Neural crest cell (in vitro differentiated cells): ENCODE results near the gene UBXN2A. TPM values are rescaled to one million over a fixed set of nuclear protein-coding genes. Genes with fewer than 3 reads are reported as not detected.

Experiments
- DNase-seq: peaks from one replicate; pipeline ENCODE4 v3.0.0; 2021; ENCODE audit warnings: low read depth, mixed read lengths, low spot score
- H3K27ac Mint-ChIP-seq: one replicate; pipeline ENCODE4 v1.8.0; 2021; ENCODE audit warnings: mild to moderate bottlenecking, mixed read lengths; ENCODE audit not compliant: unreplicated experiment
- H3K27me3 Mint-ChIP-seq: 2 replicates; pipeline ENCODE4 v1.8.0; 2021; ENCODE audit warnings: low read depth, mild to moderate bottlenecking, mixed read lengths
- H3K36me3 Mint-ChIP-seq: 2 replicates; pipeline ENCODE4 v1.8.0; 2021; ENCODE audit warnings: low read depth, mild to moderate bottlenecking, mixed read lengths
- H3K4me1 Mint-ChIP-seq: 2 replicates; pipeline ENCODE4 v1.8.0; 2021; ENCODE audit warnings: mixed read lengths
- H3K4me3 Mint-ChIP-seq: one replicate; pipeline ENCODE4 v1.8.0; 2021; ENCODE audit warnings: mild to moderate bottlenecking, mixed read lengths
- H3K9me3 Mint-ChIP-seq: 2 replicates; pipeline ENCODE4 v1.8.0; 2021; ENCODE audit warnings: mixed read lengths
- CTCF ChIP-seq: fragments of 200-600 bp; sonication (generic); conservative IDR thresholded peaks from 2 replicates; pipeline ENCODE4 v1.5.0; 2021; ENCODE audit warnings: antibody characterized with exemption, mild to moderate bottlenecking
- total RNA-seq: library from RNA; stranded (reverse); gene quantifications from 2 replicates; pipeline ENCODE4 v1.2.1, GENCODE V29; 2021

UBXN2A gene
- total RNA-seq, 1 donor from 2014 or later: 29.8 TPM

GRCh38 chr2:24049485-24050021 lies 109.3 kb downstream of the UBXN2A start, which contains the start of gene FKBP1B:
Gene FKBP1B, plus strand, starts transcription at chr2:24049741. Its CDS starts 109 bp downstream, at chr2:24049850.
- TF ChIP-seq CTCF: no peak
- DNase-seq: peak; percentile 73
- Mint-ChIP-seq H3K9me3 (no peaks in the 10 kb centered on the region), H3K27ac (no peak within 1 kb of the TSS), H3K4me1 (peaks cover 26% of the 10 kb centered on the region), H3K4me3 (no peak within 1 kb of the TSS), H3K36me3 (no peaks in the 10 kb centered on the region), H3K27me3 (no peaks in the 10 kb centered on the region)

- no peak overlapping the region for H3K27ac Mint-ChIP-seq
- TF ChIP-seq CTCF: no peak
- no peaks in the 10 kb centered on the region for H3K9me3 Mint-ChIP-seq
- H3K36me3 Mint-ChIP-seq: no peaks in the 10 kb centered on the region
- no peak overlapping the region for H3K4me3 Mint-ChIP-seq
- no peaks in the 10 kb centered on the region for H3K27me3 Mint-ChIP-seq
- peak; percentile 36 for DNase-seq
- peaks cover 20% of the 10 kb centered on the region for H3K4me1 Mint-ChIP-seq
Observed at GRCh38 chr2:24050041-24050979, 110.0 kb downstream of the UBXN2A start.

- DNase-seq: no peak
- Mint-ChIP-seq H3K9me3 (no peaks in the 10 kb centered on the region), H3K36me3 (no peaks in the 10 kb centered on the region), H3K27ac (no peak overlapping the region), H3K27me3 (no peaks in the 10 kb centered on the region), H3K4me1 (peaks cover 11% of the 10 kb centered on the region), H3K4me3 (no peak overlapping the region)
- no peak for TF ChIP-seq CTCF
Observed at GRCh38 chr2:24051833-24052232, 111.6 kb downstream of the UBXN2A start.

- no peak for DNase-seq
- TF ChIP-seq CTCF: no peak
- H3K27me3 Mint-ChIP-seq: no peaks in the 10 kb centered on the region
- H3K4me3 Mint-ChIP-seq: no peak overlapping the region
- H3K36me3 Mint-ChIP-seq: no peaks in the 10 kb centered on the region
- no peak overlapping the region for H3K27ac Mint-ChIP-seq
- no peaks in the 10 kb centered on the region for H3K4me1 Mint-ChIP-seq
- no peaks in the 10 kb centered on the region for H3K9me3 Mint-ChIP-seq
Observed at GRCh38 chr2:24052951-24053350, 112.7 kb downstream of the UBXN2A start.

Other genes with a start within 250 kb of the UBXN2A start
- gene ATAD2B, start 13.3 kb upstream of the UBXN2A start, total RNA-seq: 29.4 and 32.9 TPM in 2 replicates
- gene MFSD2B, start 69.6 kb downstream of the UBXN2A start, total RNA-seq: 0.47 and 0.61 TPM in 2 replicates
- gene WDCP, start 106.9 kb downstream of the UBXN2A start, total RNA-seq: 41.8 and 43.9 TPM in 2 replicates
- gene FKBP1B, start 109.3 kb downstream of the UBXN2A start, total RNA-seq: 22.0 and 22.1 TPM in 2 replicates
- 89.5 and 94.3 TPM in 2 replicates for gene SF3B6, start 135.9 kb downstream of the UBXN2A start, total RNA-seq
- gene TP53I3, start 144.4 kb downstream of the UBXN2A start, total RNA-seq: 38.3 and 40.8 TPM in 2 replicates
- 1.3 and 1.7 TPM in 2 replicates for gene PFN4, start 182.9 kb downstream of the UBXN2A start, total RNA-seq
- 21.0 and 21.3 TPM in 2 replicates for gene FAM228B, start 183.0 kb downstream of the UBXN2A start, total RNA-seq
- 0.39 and 0.51 TPM in 2 replicates for gene FAM228A, start 234.6 kb downstream of the UBXN2A start, total RNA-seq